NCI-H2081 treated with DMSO at 0.1 percent for 48 hours (cell line): ENCODE results near the gene LIPC.

ENCODE experiments used
- DNase-seq: peaks from one replicate; lab custom pipeline; 2025; lab: John Stamatoyannopoulos, UW

Gene LIPC

DNA sequence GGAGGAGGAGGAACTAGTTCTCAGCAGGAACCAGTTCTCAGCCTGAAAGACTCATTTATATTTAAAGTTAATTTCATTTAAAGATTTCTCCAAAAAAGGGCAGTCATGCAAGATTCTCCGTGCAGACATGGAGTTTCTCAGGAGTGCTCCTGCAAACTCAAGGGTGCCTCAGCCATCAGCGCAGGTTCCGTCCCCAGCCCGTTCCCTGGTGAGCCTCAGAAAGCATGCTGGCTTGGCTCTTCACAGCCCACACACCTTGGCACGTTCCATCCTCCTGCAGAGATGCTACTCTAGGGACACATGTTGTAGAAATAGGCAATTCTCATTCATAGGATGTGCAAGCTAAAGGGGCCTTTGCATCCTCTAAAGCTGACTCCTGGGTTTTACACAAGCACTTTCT lies 123.0 kb downstream of the LIPC start:
- DNase-seq, result no peak

- DNase-seq, result no peak
Observed at GRCh38 chr15:58555162-58556027, 123.6 kb downstream of the LIPC start.

DNA sequence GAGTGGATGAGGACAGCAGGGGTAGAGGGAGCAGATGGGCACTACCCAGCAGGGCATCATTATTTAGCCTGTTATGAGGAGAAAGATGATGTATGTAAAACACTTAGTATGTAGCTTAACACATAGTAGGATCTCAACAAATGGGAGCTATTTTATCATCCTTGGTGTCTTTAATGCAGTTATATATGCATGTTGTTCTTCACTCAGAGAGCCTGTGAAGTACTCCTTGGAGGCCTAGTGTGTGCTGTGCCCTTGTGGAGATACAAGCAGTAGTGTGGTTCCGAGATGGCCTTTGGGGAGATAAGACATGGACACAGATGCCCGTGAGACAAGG lies 124.2 kb downstream of the LIPC start:
- DNase-seq, result no peak

DNA sequence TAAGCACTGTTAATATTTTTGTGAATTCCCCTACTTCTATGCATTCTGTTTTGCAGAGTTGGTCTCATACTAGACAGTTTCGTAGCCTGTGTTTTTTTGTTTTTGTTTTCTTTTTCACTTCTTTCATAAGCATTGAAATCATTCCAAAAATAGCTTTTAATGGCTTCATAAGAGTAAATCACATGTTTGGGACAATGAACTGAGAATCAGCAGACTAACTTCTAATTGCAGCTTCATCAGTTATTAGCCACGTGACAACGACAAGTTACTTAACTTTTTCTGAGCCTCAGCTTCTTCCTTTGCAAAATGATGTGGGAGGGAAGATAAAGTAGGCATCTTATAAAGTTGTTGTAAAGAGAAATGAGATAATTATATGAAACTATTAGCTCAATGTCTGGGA lies 124.8 kb downstream of the LIPC start:
- DNase-seq, result no peak

DNA sequence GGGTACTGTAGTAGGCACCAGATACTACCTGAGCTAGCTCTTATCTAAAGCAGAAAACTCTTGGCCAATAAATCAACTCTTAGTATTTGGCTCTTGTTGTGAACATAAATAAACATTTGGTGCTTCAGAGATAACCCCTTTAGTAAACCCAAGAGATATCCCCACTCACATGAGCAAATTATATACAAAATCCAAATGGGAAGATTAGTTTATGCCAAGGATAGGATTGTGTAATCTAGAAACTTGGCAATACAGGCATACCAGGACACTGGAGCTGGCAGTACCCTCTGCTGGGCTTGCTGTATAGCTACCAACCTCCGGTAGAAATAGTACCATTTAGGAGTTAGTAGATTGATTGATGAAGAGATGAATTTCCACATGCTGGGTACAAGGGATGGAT lies 127.0 kb downstream of the LIPC start:
- no peak for DNase-seq

- no peak for DNase-seq
Observed at GRCh38 chr15:58559904-58560588, 128.3 kb downstream of the LIPC start.

- no peak for DNase-seq
Observed at GRCh38 chr15:58561321-58561720, 129.5 kb downstream of the LIPC start.

GRCh38 chr15:58562135-58562534 lies 130.3 kb downstream of the LIPC start:
- DNase-seq, result no peak

GRCh38 chr15:58564981-58565380 lies 133.2 kb downstream of the LIPC start:
- no peak for DNase-seq

DNA sequence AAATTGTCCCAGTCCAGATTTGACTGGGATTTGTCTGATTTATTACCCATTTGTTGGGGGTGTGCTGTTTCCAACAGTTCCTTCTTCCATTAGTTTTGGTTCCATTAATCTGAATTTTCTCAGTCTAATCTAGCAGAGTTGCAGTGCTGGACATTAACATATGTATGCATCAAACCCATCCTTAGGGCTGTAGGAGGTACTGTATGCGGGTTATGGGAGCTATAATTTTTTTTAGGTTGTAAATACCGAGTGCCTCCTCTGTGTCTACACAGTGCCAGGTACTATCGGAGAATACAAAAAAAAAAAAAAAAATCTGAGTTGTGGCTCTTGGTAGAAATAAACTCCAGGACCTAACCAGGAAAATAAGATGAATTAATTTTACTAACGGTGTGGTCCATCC lies 133.8 kb downstream of the LIPC start:
- DNase-seq, result no peak

GRCh38 chr15:58566029-58566428 lies 134.2 kb downstream of the LIPC start:
- no peak for DNase-seq

GRCh38 chr15:58568157-58568571 lies 136.4 kb downstream of the LIPC start:
- DNase-seq, result no peak

DNA sequence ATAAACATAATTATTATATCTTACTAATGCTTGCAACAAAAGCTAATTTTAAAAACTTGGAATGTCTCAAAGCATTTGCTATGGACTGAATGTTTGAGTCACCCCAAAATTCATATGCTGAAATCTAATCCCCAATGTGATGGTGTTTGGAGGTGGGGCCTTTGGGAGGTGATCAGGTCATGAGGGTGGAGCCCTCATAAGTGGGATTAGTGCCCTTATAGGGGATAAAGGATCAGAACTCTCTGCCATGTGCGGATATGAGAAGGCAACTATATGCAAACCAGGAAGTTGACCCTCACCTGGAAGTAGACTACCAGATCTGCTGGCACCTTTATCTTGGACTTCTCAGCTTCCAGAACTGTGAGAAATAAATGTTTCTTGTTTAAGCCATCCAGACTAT lies 137.7 kb downstream of the LIPC start:
- DNase-seq, result no peak

- DNase-seq, result no peak
Observed at GRCh38 chr15:58571491-58571890, 139.7 kb downstream of the LIPC start.

GRCh38 chr15:58572521-58572920 lies 140.7 kb downstream of the LIPC start:
- DNase-seq, result no peak

DNA sequence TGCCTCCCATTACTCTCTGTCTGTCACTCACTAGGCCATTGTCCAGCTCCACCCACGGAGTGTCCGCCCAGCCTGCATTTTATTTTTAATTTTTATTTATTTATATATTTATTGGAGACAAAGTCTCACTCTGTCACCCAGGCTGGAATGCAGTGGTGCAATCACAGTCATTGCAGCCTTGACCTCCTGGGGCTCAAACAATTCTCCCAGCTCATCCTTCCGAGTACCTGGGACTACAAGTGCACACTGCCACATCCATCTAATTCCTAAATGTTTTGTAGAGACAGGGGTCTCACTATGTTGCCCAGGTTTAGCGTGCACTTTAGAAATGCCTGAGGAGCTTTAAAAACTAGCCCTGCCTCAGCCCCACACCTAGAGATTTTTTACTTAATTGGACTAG lies 141.5 kb downstream of the LIPC start:
- DNase-seq, result no peak

GRCh38 chr15:58574631-58575030 lies 142.8 kb downstream of the LIPC start:
- no peak for DNase-seq

DNA sequence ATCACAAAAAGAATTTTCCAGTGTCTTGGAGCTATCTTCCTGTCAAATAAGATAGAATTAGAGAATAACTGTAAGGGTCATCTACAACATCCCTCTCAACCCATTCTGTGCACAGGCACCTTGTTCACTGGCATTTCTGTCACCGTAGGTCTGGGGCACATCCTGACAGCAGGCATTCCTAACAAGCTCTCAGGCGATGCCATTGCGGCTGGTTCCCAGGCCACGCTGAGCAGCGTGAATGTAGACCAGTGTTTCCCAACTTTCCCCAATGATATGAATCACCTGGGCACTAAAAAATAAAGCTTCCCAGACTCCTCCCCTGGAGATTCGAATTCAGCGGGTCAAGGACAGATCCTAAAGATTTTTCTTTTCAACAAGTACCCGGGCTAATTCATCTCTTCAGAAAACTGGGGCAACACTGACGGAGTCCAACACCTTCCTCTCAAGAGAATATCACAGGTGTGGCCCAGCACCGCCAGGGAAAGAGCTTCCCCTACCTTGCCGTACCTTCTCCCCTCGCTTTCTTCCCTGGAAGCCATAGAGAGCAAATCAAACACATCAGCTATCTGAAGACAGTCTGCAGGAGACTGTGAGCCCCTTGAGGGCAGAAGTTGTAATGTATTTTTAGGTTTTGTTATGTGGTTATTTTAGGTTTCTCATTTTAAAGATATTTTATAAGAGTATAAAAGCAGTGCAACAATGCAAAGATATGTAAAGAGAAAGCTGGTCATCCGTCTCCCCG lies 143.4 kb downstream of the LIPC start:
- DNase-seq, result no peak

DNA sequence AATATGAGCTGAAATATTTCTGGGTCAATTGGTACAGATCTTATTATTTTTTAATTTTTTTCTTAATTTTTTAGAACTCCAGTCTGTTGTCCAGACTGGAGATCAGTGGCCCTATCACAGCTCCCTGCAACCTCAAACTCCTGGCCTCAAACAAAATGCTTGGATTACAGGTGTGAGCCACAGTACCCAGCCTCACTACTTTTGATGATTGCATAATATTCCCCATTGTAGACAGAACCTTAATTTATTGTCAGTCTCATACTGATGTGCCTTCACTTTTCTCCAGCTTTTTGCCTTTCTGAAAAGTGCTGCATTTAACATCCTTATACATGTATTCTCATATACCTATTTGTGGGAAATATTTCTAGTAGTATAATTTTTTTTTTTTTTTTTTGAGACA lies 144.9 kb downstream of the LIPC start:
- DNase-seq, result no peak

DNA sequence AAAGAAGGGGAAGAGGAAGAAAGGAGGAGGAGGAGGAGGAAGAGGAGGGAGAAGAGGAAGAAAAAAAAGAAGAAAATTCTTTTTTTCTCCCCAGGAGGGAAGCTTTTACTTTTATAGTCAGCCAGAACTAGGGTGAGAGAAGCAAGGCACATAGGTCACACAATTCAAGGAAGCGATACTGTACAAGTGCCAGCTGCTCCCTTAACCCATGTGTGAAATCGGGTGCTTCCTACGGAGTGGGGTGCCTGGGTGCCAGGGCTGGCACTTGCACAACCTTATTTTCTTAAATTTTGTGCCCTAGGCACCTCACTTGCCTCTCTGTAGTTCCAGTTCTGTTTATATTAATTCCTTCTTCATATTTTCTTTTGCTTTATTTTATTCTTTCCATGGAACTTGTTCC lies 150.4 kb downstream of the LIPC start:
- DNase-seq, result no peak

GRCh38 chr15:58583171-58583908 lies 151.5 kb downstream of the LIPC start:
- DNase-seq, result no peak

- no peak for DNase-seq
Observed at GRCh38 chr15:58584789-58585461, 153.1 kb downstream of the LIPC start.
